Measurements from ENCODE around the gene ATAT1.

The ATAT1 gene

DNA sequence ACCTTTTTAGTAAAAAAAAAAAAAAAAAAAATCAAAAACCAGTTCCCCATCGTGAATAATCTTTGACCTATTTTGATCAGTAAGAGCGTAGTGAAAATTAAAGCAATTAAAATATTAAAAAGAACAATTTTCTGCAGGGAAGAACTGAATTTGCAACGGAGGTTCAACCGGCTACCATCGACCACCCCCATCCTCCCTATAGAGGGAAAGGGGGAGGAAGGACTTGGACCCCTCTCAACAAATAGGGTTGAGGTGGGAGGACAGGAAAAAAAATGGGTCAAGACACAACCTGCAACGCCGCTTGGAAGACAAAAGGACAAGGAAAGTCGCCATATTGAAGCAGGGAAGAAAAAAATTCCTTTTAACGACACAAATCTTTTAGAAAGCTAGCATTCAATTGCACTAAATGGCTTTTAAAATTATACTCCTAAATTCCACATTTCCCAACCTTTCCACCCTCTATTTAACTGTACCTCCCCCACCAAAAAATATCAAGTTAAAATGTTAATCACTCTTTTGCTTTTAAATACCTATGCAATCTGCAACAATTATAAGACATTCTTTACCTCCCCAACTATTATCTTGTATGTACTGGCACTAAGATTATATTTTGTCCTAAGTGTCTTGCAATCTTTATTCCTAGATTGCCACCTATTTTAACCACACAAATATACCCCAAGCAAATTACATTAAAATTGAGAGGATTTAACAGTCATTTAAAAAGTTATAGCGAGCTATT is 11.3 kb upstream of the ATAT1 start:
- H3K27ac ChIP-seq (replicated peaks): peak overlapping the region; percentile 99
- TF ChIP-seq, protein P1, sequence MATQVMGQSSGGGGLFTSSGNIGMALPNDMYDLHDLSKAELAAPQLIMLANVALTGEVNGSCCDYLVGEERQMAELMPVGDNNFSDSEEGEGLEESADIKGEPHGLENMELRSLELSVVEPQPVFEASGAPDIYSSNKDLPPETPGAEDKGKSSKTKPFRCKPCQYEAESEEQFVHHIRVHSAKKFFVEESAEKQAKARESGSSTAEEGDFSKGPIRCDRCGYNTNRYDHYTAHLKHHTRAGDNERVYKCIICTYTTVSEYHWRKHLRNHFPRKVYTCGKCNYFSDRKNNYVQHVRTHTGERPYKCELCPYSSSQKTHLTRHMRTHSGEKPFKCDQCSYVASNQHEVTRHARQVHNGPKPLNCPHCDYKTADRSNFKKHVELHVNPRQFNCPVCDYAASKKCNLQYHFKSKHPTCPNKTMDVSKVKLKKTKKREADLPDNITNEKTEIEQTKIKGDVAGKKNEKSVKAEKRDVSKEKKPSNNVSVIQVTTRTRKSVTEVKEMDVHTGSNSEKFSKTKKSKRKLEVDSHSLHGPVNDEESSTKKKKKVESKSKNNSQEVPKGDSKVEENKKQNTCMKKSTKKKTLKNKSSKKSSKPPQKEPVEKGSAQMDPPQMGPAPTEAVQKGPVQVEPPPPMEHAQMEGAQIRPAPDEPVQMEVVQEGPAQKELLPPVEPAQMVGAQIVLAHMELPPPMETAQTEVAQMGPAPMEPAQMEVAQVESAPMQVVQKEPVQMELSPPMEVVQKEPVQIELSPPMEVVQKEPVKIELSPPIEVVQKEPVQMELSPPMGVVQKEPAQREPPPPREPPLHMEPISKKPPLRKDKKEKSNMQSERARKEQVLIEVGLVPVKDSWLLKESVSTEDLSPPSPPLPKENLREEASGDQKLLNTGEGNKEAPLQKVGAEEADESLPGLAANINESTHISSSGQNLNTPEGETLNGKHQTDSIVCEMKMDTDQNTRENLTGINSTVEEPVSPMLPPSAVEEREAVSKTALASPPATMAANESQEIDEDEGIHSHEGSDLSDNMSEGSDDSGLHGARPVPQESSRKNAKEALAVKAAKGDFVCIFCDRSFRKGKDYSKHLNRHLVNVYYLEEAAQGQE (IDR thresholded peaks at IDR 0.05; ENCODE audit: insufficient replicate concordance, low read depth): peak; percentile 3
- no peak for TF ChIP-seq GABPA (IDR thresholded peaks at IDR 0.05; ENCODE audit: low read depth)
- peak; percentile 50 for TF ChIP-seq POLR2AphosphoS5 (IDR thresholded peaks at IDR 0.05; ENCODE audit: low read depth)
- no peak for TF ChIP-seq SPI1 (IDR thresholded peaks at IDR 0.05; ENCODE audit: borderline replicate concordance, low read depth)
- TF ChIP-seq, protein P2, sequence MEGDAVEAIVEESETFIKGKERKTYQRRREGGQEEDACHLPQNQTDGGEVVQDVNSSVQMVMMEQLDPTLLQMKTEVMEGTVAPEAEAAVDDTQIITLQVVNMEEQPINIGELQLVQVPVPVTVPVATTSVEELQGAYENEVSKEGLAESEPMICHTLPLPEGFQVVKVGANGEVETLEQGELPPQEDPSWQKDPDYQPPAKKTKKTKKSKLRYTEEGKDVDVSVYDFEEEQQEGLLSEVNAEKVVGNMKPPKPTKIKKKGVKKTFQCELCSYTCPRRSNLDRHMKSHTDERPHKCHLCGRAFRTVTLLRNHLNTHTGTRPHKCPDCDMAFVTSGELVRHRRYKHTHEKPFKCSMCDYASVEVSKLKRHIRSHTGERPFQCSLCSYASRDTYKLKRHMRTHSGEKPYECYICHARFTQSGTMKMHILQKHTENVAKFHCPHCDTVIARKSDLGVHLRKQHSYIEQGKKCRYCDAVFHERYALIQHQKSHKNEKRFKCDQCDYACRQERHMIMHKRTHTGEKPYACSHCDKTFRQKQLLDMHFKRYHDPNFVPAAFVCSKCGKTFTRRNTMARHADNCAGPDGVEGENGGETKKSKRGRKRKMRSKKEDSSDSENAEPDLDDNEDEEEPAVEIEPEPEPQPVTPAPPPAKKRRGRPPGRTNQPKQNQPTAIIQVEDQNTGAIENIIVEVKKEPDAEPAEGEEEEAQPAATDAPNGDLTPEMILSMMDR (IDR thresholded peaks at IDR 0.05; ENCODE audit: insufficient read depth, low read length): no peak
- H3K4me3 ChIP-seq (replicated peaks; ENCODE audit: insufficient read depth, low read length): peak overlapping the region; percentile 83
- peak in 1 of 2 experiments; percentile 69 for DNase-seq (ENCODE audit: low read depth in 1 of 2, low spot score in 1 of 2)
- H3K27me3 ChIP-seq (ENCODE audit: insufficient read depth, poor library complexity, severe bottlenecking): no peaks in the 10 kb centered on the region

DNA sequence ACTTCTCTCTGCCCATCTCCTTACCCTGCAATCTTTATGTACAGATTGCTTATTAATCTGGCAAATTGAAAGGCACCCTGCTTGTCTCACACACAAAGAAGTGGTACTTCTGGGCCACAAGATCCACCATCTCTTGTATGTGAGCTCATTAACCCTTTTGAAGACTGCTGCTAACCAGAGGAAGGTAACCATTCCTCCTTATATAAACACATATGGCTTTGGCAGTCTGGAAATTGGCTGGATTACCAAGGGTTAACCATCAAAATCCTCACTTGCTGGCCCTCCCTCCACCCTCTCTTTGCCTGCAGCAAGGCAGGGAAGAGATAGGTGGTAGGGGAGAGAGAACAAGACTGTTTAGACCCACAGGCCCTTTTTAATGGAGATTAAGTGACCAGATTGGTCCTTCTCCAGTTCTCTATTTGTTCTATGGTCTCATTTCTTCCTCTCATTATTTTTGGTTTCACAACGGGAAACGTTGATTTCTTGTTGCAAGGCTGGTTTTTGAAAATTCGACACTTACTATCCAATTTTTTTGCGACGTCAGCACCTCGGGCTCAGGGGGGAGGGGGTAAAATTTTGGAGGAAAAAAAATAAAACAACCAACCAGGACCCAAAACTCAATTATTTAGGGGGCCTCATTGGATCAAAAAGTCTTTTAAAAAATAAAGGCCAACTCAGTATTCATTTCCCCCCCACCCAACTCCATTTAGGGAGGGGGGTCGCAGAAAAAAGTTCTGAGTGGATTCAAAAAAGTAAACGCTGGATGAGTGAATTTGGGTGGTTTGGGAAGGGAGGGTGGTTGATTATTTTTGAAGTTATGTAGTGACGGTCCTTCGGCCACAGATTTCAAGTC is 10.5 kb upstream of the ATAT1 start:
- Histone ChIP-seq H3K27ac (replicated peaks) (peak overlapping the region; percentile 99), H3K27me3 (ENCODE audit: insufficient read depth, poor library complexity, severe bottlenecking) (no peaks in the 10 kb centered on the region), H3K4me3 (replicated peaks; ENCODE audit: insufficient read depth, low read length) (peak overlapping the region; percentile 83)
- TF ChIP-seq POLR2AphosphoS5 (IDR thresholded peaks at IDR 0.05; ENCODE audit: low read depth) (peak; percentile 90), GABPA (IDR thresholded peaks at IDR 0.05; ENCODE audit: low read depth) (no peak)
- DNase-seq (ENCODE audit: low read depth in 1 of 2, low spot score in 1 of 2): peak in 1 of 2 experiments; percentile 52

DNA sequence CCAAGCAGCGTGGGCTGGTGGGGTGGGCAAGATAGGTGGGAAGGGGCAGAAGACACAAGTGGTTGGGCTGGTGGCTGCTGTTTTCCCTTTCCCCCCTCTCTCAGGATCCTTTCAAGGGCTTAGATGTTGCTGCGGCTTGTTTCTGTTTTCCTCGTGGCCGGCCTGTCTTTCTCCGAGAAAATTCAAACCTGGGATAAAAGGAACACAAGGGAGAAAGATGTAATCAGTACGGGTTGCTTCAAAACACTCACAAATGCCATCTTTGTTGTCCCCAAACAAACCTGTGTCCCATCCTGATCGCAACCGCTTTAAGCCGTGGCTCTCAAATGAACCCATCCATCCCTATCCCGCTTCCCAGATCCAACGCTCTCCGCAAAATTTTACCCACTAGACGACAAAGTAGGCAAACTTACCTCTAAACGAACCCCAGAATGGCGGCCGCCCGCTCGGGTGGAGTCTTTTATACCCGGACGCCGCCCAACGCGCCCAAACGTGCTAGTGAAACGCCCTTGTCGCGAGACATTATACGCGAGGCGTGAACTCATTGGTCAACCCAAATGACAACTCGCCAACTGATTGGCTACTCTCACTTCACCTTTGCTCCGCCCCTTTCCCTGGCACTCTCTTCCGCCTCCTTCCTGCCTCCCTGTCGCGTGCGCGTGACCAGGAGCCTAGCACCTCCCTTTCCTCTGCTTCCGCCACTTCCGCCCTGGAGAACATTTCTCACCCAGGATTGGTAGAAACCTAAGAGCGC is 9.7 kb upstream of the ATAT1 start, which contains the start of gene PPP1R10:
PPP1R10 (minus strand) TSS at position 433 of the 754 bp plus-strand sequence. CDS start 7,299 bp downstream, outside the sequence.
- no peaks in the 10 kb centered on the region for H3K27me3 ChIP-seq (ENCODE audit: insufficient read depth, poor library complexity, severe bottlenecking)
- DNase-seq (ENCODE audit: low read depth in 1 of 2, low spot score in 1 of 2): peak; percentile 100
- H3K4me3 ChIP-seq (replicated peaks; ENCODE audit: insufficient read depth, low read length): peak within 1 kb of the TSS; percentile 83
- H3K27ac ChIP-seq (replicated peaks): peak within 1 kb of the TSS; percentile 99
- TF ChIP-seq, protein P1 (IDR thresholded peaks at IDR 0.05; ENCODE audit: insufficient replicate concordance, low read depth): peak; percentile 80
- TF ChIP-seq GABPA (IDR thresholded peaks at IDR 0.05; ENCODE audit: low read depth) (peak; percentile 86), POLR2AphosphoS5 (IDR thresholded peaks at IDR 0.05; ENCODE audit: low read depth) (peak; percentile 98; the same call in 1 of the 2 replicates), SPI1 (IDR thresholded peaks at IDR 0.05; ENCODE audit: borderline replicate concordance, low read depth) (peak; percentile 85)
- TF ChIP-seq, protein P2 (IDR thresholded peaks at IDR 0.05; ENCODE audit: insufficient read depth, low read length): no peak

Data from HL-60 (cell line).